PC-3 (cell line): Measurements from ENCODE around the gene TKTL1.

Source experiments
- CTCF ChIP-seq: fragments of 300-600 bp; sonication (generic); conservative IDR thresholded peaks from 2 replicates; pipeline ENCODE4 v1.5.1; 2017; ENCODE audit warnings: antibody characterized with exemption, low read depth, mild to moderate bottlenecking, low read length
- EZH2 ChIP-seq: fragments of 300-600 bp; sonication (generic); IDR thresholded peaks from one replicate; pipeline ENCODE4 v1.6.1; 2017; ENCODE audit warnings: antibody characterized with exemption, mild to moderate bottlenecking, low read length; ENCODE audit not compliant: unreplicated experiment

GRCh38 chrX:154371789-154372300, 76.2 kb downstream of the TKTL1 start:
- TF ChIP-seq CTCF (no peak), EZH2 (no peak)
